CD4-positive, alpha-beta T cell (primary cell): Measurements from ENCODE around the gene NCOR2. TPM values are rescaled to one million over a fixed set of nuclear protein-coding genes. Genes with fewer than 3 reads are reported as not detected.

ENCODE experiments used
- ATAC-seq: fragments of 200-7000 bp; cut with Tn5 transposase; one replicate; pipeline ENCODE4 v1.10.0; 2022; ENCODE audit warnings: mild to moderate bottlenecking; ENCODE audit not compliant: poor library complexity
- CTCF ChIA-PET: fragments of 350-600 bp; sonication (Branson Sonifier 250); formaldehyde crosslinking; loops from one replicate; lab custom pipeline; 2021; ENCODE audit warnings: antibody characterized with exemption, inconsistent platforms; lab: Charles Lee
- POLR2A ChIA-PET: fragments of 350-600 bp; sonication (Branson Sonifier 250); formaldehyde crosslinking; loops from one replicate; lab custom pipeline; 2021; ENCODE audit warnings: antibody characterized with exemption, inconsistent platforms; lab: Charles Lee
- DNase-seq, 14 experiments: peaks; one replicate each; pipeline ENCODE4 v3.0.0-alpha.2; 2013 to 2020; ENCODE audit warnings: mixed read lengths in 2 of 14
- H3K27ac ChIP-seq, 2 donors: one replicate each; pipeline versions ENCODE4 v1.5.1 to v1.7.0; 2013; ENCODE audit warnings: low read length in 2 of 2, low read depth in 1 of 2, mild to moderate bottlenecking in 1 of 2
- H3K27me3 ChIP-seq, 2 experiments: 1 replicate in 1 of 2; 2 replicates in 1 of 2; pipeline versions ENCODE4 v1.6.1 to v1.7.0; 2013; ENCODE audit warnings: low read length in 2 of 2, control low read depth in 1 of 2, mild to moderate bottlenecking in 1 of 2, moderate library complexity in 1 of 2; ENCODE audit not compliant: insufficient read depth in 2 of 2, control insufficient read depth in 1 of 2
- H3K36me3 ChIP-seq: one replicate; pipeline ENCODE4 v1.6.1; 2013; ENCODE audit warnings: low read length, control low read depth; ENCODE audit not compliant: insufficient read depth
- H3K4me1 ChIP-seq: one replicate; pipeline ENCODE4 v1.6.1; 2013; ENCODE audit warnings: low read length, control low read depth; ENCODE audit not compliant: insufficient read depth
- H3K4me3 ChIP-seq: one replicate; pipeline ENCODE4 v1.5.1; 2013; ENCODE audit warnings: mild to moderate bottlenecking, low read length, moderate library complexity
- H3K9me3 ChIP-seq, 2 experiments: 1 replicate in 1 of 2; 2 replicates in 1 of 2; pipeline versions ENCODE4 v1.6.1 to v1.7.0; 2013; ENCODE audit warnings: low read length in 2 of 2, mild to moderate bottlenecking in 2 of 2, control low read depth in 1 of 2, moderate library complexity in 1 of 2; ENCODE audit not compliant: control insufficient read depth in 1 of 2, insufficient read depth in 1 of 2
- H3K27ac Mint-ChIP-seq: one replicate; pipeline ENCODE4 v1.8.0; 2020; ENCODE audit warnings: mixed read lengths
- H3K27me3 Mint-ChIP-seq: one replicate; pipeline ENCODE4 v1.8.0; 2021; ENCODE audit warnings: mixed read lengths
- H3K36me3 Mint-ChIP-seq: one replicate; pipeline ENCODE4 v1.8.0; 2021; ENCODE audit warnings: low read depth, mixed read lengths
- H3K4me1 Mint-ChIP-seq: one replicate; pipeline ENCODE4 v1.8.0; 2021; ENCODE audit warnings: low read depth, mixed read lengths
- H3K4me3 Mint-ChIP-seq: one replicate; pipeline ENCODE4 v1.8.0; 2020; ENCODE audit warnings: mild to moderate bottlenecking, mixed read lengths
- H3K9me3 Mint-ChIP-seq: one replicate; pipeline ENCODE4 v1.8.0; 2020; ENCODE audit warnings: mixed read lengths
- intact Hi-C, 2 experiments: fragments of 100-400 bp; cut with DNase I in 1 of 2; cut with micrococcal nuclease in 1 of 2; formaldehyde crosslinking; loops; one replicate each; pipeline versions ENCODE4 v1.15.1 to v1.9.0; 2023 to 2025; cut with DNase I, micrococcal nuclease
- total RNA-seq, 174 experiments: library from RNA in 2 of 174; stranded (reverse) in 2 of 174; gene quantifications; one replicate each; pipeline ENCODE4 v1.2.3 and lab custom pipeline; 2021 to 2026
- TF ChIP-seq, protein P1 (sequence below): fragments of 200-600 bp; IDR thresholded peaks from one replicate; pipeline ENCODE4 v1.8.0; 2022; ENCODE audit warnings: antibody characterized with exemption, mild to moderate bottlenecking

The NCOR2 gene
- total RNA-seq, 2 experiments from 2014 or later = 133 to 140 TPM

DNA sequence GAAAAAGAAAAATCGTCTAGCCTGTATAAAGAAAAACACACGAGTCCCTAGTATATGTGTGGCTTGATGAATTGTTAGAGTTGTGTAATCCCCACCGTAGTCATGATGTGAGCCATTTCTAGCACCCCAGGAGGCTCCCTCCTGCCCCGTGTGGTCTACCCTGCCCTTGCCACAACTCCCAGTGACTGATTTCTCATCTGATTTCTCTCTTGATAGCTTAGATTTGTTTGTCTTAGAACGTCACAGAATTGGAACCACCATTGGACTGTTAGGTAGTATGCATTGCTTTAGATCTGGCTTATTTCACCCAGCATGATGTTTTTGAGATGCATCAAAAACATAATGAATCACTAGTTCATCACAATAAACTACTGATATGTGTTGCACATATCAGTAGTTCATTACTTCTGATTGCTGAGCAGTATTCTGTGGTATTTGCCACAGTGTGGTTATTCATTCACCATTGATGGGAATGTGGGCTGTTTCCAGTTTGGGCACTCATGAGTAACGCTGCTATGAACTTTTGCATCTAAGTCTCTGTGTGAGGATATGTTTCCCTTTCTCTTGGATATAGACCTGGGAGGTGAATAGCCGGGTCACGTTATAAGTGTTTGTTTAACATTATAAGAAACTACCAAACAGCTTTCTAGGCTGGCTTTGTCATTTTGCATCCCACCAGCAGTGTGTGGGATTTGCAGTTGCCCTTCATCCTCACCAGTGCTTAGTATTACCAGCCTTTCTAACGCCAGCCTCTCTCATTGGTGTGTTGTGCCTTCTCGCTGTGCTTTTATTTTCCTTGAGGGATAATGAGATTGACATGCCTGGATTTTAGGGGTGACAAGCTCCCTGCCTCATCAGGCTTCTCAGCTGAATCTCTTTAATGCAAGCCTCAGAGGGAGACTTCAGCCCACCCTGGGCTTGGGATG lies 31.9 kb upstream of the NCOR2 start:
- Mint-ChIP-seq H3K27ac (no peak overlapping the region), H3K9me3 (no peaks in the 10 kb centered on the region), H3K4me1 (peaks cover 8% of the 10 kb centered on the region), H3K4me3 (no peak overlapping the region), H3K36me3 (no peaks in the 10 kb centered on the region), H3K27me3 (no peaks in the 10 kb centered on the region)
- Histone ChIP-seq H3K4me3 (no peak overlapping the region), H3K27me3 (no peaks in the 10 kb centered on the region), H3K36me3 (no peaks in the 10 kb centered on the region), H3K27ac (no peak overlapping the region), H3K4me1 (no peaks in the 10 kb centered on the region), H3K9me3 (peaks cover 3 to 4% of the 10 kb centered on the region in 2 experiments)
- CTCF ChIA-PET = no interaction called here
- POLR2A ChIA-PET = no interaction called here
- DNase-seq (peak in 2 of 14 experiments; percentile 40 to 51), ATAC-seq (peak; percentile 43)
- TF ChIP-seq, protein P1, sequence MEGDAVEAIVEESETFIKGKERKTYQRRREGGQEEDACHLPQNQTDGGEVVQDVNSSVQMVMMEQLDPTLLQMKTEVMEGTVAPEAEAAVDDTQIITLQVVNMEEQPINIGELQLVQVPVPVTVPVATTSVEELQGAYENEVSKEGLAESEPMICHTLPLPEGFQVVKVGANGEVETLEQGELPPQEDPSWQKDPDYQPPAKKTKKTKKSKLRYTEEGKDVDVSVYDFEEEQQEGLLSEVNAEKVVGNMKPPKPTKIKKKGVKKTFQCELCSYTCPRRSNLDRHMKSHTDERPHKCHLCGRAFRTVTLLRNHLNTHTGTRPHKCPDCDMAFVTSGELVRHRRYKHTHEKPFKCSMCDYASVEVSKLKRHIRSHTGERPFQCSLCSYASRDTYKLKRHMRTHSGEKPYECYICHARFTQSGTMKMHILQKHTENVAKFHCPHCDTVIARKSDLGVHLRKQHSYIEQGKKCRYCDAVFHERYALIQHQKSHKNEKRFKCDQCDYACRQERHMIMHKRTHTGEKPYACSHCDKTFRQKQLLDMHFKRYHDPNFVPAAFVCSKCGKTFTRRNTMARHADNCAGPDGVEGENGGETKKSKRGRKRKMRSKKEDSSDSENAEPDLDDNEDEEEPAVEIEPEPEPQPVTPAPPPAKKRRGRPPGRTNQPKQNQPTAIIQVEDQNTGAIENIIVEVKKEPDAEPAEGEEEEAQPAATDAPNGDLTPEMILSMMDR = no peak
- intact Hi-C loops = no loop called here

DNA sequence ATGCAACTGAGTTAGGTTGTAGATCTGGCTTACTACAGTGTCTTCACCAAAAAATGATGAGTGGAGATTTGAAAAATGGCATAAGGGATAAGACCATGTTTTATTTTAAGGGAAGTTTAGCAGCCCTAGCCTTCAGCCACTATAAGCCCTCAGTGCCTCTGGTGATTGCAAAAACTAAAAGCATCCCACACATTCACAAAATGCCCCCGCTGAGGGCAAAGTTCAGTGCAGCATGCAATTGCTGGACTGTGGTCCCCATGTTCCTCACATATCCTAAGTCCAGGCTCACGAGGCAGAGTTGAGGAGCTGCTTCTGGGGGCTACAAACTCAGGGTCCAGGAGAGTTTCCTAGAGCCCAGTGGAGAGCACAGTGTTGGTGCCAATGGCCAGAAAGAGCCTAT lies 29.6 kb upstream of the NCOR2 start:
- Mint-ChIP-seq H3K4me3 (no peak overlapping the region), H3K4me1 (no peaks in the 10 kb centered on the region), H3K27ac (no peak overlapping the region), H3K27me3 (no peaks in the 10 kb centered on the region), H3K9me3 (no peaks in the 10 kb centered on the region), H3K36me3 (no peaks in the 10 kb centered on the region)
- ChIA-PET CTCF (interaction anchor here (1.1 kb wide), 1 partner anchor 15 kb away, joined by 3 read pairs; no protein-coding TSS in a partner anchor), POLR2A (no interaction called here)
- Histone ChIP-seq H3K36me3 (no peaks in the 10 kb centered on the region), H3K9me3 (peaks cover 3 to 4% of the 10 kb centered on the region in 2 experiments), H3K4me1 (no peaks in the 10 kb centered on the region), H3K27ac (no peak overlapping the region), H3K4me3 (no peak overlapping the region), H3K27me3 (no peaks in the 10 kb centered on the region)
- TF ChIP-seq, protein P1 = no peak
- intact Hi-C loops = no loop called here
- DNase-seq (no peak), ATAC-seq (no peak)

DNA sequence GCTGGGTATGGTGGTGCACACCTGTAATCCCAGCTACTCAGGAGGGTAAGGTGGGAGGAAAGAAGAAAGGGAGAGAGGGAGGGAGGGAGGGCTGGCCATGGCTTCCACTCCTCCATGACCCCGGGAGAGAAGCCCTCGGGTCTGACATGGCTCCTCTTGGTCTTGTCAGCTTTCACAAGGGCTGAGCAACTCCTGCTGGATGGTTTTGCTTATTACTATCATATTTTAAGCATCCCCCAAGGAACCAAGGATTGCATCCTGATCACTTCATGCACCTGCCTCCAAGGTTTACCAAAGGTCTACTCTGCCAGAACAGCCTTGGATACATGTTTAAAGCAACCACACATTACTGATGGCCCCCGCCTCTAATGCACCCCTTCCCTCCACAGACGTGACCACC lies 28.0 kb upstream of the NCOR2 start:
- Histone ChIP-seq H3K27me3 (no peaks in the 10 kb centered on the region), H3K4me3 (no peak overlapping the region), H3K27ac (no peak overlapping the region), H3K4me1 (no peaks in the 10 kb centered on the region), H3K9me3 (peaks cover 3 to 4% of the 10 kb centered on the region in 2 experiments), H3K36me3 (no peaks in the 10 kb centered on the region)
- ChIA-PET POLR2A (no interaction called here), CTCF (no interaction called here)
- no peak for ATAC-seq
- no peaks in the 10 kb centered on the region for H3K36me3 Mint-ChIP-seq
- no peaks in the 10 kb centered on the region for H3K4me1 Mint-ChIP-seq
- intact Hi-C loops = no loop called here
- H3K27ac Mint-ChIP-seq = no peak overlapping the region
- DNase-seq = no peak
- no peaks in the 10 kb centered on the region for H3K27me3 Mint-ChIP-seq
- no peak overlapping the region for H3K4me3 Mint-ChIP-seq
- TF ChIP-seq, protein P1 = no peak
- H3K9me3 Mint-ChIP-seq = no peaks in the 10 kb centered on the region
